T47D (cell line): Measurements from ENCODE around the gene COLGALT1.

Experiments used
- DNase-seq, 2 experiments: peaks; one replicate each; pipeline versions ENCODE4 v3.0.0 to v3.0.0-alpha.2; 2011 to 2012; ENCODE audit warnings: low read depth in 1 of 2, low spot score in 1 of 2
- JUND ChIP-seq: IDR thresholded peaks from 2 replicates; pipeline ENCODE4 v1.6.1; 2012; ENCODE audit warnings: low read depth
- in situ Hi-C: cut with HindIII; loops from 2 replicates; pipeline ENCODE4 v1.10.0; 2016; ENCODE audit warnings: low sequenced_read_pairs, low pct_unique_long_range_greater_than_20kb

The COLGALT1 gene

DNA sequence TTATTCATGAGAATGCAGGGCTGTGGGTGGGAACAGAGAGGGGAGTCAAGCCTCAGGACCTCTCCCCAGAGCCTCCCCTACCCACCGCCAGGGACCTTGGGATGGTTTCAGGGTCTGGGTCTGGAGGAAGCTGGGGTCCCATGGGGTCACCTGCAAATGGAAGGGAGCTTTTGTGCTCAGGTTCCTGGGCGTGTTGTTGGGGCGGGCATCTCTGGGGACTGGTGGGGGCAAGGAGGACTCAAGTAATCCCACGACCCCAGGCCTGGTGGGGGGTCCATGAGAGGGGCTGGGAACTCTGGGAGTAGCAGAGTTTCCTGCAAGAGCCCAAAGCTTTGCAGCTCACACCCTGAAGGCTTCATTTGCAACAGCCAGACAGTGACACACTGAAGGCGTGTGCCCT, 72.5 kb downstream of the COLGALT1 start:
- no peak for TF ChIP-seq JUND
- in situ Hi-C loops = no loop called here

DNA sequence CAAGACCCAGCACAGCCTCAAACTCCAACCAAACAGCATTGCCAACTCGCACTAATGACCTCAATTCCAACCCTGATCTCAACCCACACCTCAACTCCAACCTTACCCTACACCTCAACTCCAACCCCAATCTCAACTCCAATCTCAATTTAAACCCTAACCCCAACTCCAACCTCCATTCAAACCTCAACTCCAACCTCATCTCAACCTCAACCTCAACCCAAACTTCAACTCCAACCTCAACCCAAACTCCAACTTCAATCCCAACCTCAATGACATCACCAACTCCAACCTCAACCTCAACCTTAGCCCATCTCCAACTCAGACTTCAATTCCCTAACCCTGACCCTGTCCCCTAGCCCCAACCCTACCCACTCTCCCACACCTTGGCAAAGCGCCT, 74.3 kb downstream of the COLGALT1 start:
- no peak for DNase-seq
- in situ Hi-C loops = no loop called here
- no peak for TF ChIP-seq JUND

More for the DNA sequence above, 72.5 kb downstream of the COLGALT1 start:
- no peak for DNase-seq

DNA sequence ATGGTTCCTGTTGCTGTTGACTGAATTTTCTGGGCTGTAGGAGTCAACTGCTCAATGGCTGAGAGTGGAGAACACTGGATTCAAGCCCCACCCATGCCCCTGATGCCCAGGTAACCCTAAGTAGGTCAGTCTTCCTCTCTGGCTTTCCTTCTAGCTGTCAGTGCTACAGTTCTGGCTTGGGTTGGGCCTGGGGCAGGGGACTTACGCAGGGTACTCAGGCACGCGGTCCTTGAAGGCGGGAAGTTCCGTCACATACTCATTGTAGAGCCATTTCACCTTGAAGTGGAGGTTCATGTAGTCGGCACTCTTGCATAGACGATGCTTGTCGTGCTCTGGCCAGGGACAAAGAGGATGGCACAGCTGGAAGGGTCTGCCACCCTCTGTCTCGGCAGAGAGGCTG, 77.1 kb downstream of the COLGALT1 start:
- TF ChIP-seq JUND = no peak
- no peak for DNase-seq
- in situ Hi-C loops = no loop called here
